Mesothelial cell of epicardium (in vitro differentiated cells): Measurements from ENCODE around the gene GJB5. TPM values are rescaled to one million over a fixed set of nuclear protein-coding genes. Genes with fewer than 3 reads are reported as not detected.
"Not testable (repeated sequence)": the region's sequence is repeated elsewhere in the genome, so short reads cannot be mapped to it uniquely, and the experiment has no call there.

Experiments used
- DNase-seq, 2 experiments: peaks; one replicate each; pipeline ENCODE4 v3.0.0; 2021; ENCODE audit warnings: low spot score in 2 of 2; ENCODE audit not compliant: unreplicated experiment in 2 of 2
- H3K27ac Mint-ChIP-seq: 2 replicates; pipeline ENCODE4 v1.8.0; 2021; ENCODE audit warnings: mixed read lengths
- H3K27me3 Mint-ChIP-seq: 2 replicates; pipeline ENCODE4 v1.8.0; 2021; ENCODE audit warnings: low read depth, mixed read lengths
- H3K36me3 Mint-ChIP-seq: 2 replicates; pipeline ENCODE4 v1.8.0; 2021; ENCODE audit warnings: mixed read lengths
- H3K4me1 Mint-ChIP-seq: 2 replicates; pipeline ENCODE4 v1.8.0; 2021; ENCODE audit warnings: mixed read lengths
- H3K4me3 Mint-ChIP-seq: 2 replicates; pipeline ENCODE4 v1.8.0; 2021; ENCODE audit warnings: mild to moderate bottlenecking, moderate library complexity, mixed read lengths
- H3K9me3 Mint-ChIP-seq: 2 replicates; pipeline ENCODE4 v1.8.0; 2021; ENCODE audit warnings: mixed read lengths
- total RNA-seq: library from RNA; stranded (reverse); gene quantifications from 3 replicates; pipeline ENCODE4 v1.2.1, GENCODE V29; 2021
- TF ChIP-seq, protein P1 (sequence below): fragments of 200-600 bp; sonication (generic); IDR thresholded peaks from one replicate; pipeline ENCODE4 v1.5.0; 2021; ENCODE audit warnings: antibody characterized with exemption; ENCODE audit not compliant: unreplicated experiment

GJB5 gene
- total RNA-seq, 1 donor from 2014 or later, result 0.38 TPM

DNA sequence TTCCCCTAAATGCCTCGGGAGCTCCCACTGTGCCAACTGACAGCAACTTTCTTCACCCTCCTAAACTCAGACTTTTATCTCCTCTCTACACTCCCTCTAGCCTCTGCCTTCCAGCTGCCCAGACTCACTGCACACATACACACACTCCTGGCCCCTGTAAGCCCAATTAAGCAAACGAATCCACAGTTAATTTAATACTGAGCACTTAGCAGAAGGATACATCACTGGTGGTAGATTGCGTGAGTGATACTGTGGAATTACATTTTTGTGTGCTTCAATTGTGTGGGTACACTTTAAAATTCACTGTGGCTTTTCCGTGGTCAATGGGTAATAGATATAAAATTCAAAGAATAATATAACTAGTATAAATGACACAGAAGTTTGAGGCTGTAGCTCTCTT is 33.6 kb upstream of the GJB5 start:
- no peak overlapping the region for H3K27ac Mint-ChIP-seq
- no peaks in the 10 kb centered on the region for H3K4me1 Mint-ChIP-seq
- H3K4me3 Mint-ChIP-seq, result no peak overlapping the region
- H3K9me3 Mint-ChIP-seq, result no peaks in the 10 kb centered on the region
- no peaks in the 10 kb centered on the region for H3K36me3 Mint-ChIP-seq
- DNase-seq, result no peak
- H3K27me3 Mint-ChIP-seq, result peaks cover 67% of the 10 kb centered on the region
- TF ChIP-seq, protein P1, sequence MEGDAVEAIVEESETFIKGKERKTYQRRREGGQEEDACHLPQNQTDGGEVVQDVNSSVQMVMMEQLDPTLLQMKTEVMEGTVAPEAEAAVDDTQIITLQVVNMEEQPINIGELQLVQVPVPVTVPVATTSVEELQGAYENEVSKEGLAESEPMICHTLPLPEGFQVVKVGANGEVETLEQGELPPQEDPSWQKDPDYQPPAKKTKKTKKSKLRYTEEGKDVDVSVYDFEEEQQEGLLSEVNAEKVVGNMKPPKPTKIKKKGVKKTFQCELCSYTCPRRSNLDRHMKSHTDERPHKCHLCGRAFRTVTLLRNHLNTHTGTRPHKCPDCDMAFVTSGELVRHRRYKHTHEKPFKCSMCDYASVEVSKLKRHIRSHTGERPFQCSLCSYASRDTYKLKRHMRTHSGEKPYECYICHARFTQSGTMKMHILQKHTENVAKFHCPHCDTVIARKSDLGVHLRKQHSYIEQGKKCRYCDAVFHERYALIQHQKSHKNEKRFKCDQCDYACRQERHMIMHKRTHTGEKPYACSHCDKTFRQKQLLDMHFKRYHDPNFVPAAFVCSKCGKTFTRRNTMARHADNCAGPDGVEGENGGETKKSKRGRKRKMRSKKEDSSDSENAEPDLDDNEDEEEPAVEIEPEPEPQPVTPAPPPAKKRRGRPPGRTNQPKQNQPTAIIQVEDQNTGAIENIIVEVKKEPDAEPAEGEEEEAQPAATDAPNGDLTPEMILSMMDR, result no peak

DNA sequence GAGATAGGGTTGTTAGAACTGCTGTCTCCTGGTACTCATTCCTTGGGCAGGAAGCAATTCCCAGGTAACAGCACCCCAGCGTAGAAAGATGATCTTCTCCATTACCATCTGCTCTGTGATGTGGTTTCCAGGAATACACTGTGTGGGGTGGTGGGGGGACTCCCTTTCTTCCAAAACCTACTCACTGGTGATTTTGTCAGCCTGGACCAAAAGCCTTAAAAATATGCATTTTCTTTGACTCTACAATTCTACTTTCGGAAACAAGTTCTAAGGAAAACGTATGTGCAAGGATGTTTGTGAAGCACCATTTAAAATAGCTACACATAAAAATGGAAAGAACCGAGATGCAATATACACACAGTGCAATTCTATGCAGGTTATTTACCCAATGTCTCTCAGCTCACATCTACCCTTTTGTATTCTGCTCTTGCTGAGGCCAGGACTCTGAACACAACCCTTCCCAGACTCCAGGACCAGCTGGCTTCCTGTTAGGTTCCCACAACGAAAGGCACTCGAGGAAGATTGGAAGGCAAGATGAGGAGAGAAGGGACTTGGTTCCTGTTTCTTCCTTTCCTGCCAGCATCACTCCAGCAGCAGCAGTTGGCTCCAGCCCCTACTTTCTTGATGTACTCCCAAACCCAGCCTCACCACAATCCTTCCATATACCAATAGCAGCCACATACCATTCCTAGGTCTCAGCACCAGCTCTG is 33.0 kb upstream of the GJB5 start:
- Mint-ChIP-seq H3K4me1 (no peaks in the 10 kb centered on the region), H3K9me3 (no peaks in the 10 kb centered on the region), H3K27ac (no peak overlapping the region), H3K36me3 (no peaks in the 10 kb centered on the region), H3K4me3 (no peak overlapping the region), H3K27me3 (peaks cover 68% of the 10 kb centered on the region)
- TF ChIP-seq, protein P1, result no peak
- DNase-seq, result no peak

DNA sequence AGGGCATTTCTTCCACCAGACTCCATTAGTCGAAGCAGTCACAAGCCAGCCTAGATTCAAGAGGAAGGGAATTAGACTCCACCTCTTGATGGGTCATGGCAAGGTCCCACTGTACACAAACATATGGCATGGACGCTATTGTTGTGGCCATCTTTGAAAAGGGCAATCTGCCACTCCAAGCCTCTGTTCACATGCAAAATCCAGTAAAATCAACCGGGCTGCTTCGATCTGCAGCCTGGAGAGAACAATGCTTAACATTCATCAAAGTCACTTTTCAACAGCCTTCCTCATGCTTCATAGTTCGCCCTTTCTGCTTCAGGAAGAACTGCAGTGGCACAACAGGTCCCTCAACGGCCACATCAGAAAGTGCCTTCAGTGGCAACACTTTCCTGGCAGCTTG is 28.0 kb upstream of the GJB5 start:
- TF ChIP-seq, protein P1, result no peak
- Mint-ChIP-seq H3K9me3 (no peaks in the 10 kb centered on the region), H3K27me3 (peaks cover 74% of the 10 kb centered on the region)

DNA sequence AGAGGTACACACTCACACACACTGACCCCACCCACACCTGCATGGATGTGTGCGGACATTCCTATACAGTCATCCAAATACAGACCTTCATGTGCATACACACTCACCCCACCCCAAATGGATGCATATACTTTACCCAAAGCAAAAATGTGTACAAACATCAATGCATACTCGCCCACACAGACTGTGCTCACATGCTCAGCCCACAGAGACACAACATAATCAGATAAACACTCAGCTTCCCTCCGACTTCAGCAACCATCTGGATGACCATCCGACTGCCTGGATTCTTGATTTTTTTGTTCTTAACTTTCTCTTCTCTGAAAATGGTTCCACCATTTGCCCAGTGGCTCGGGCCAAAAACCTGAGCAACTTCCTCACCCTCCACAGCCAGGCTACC is 24.4 kb upstream of the GJB5 start:
- Mint-ChIP-seq H3K36me3 (no peaks in the 10 kb centered on the region), H3K4me1 (no peaks in the 10 kb centered on the region), H3K27ac (no peak overlapping the region), H3K27me3 (peaks cover 58% of the 10 kb centered on the region), H3K4me3 (no peak overlapping the region), H3K9me3 (no peaks in the 10 kb centered on the region)
- no peak for DNase-seq
- TF ChIP-seq, protein P1, result no peak

More for the DNA sequence above, 28.0 kb upstream of the GJB5 start:
- no peaks in the 10 kb centered on the region for H3K36me3 Mint-ChIP-seq
- DNase-seq, result no peak
- no peak overlapping the region for H3K4me3 Mint-ChIP-seq
- no peaks in the 10 kb centered on the region for H3K4me1 Mint-ChIP-seq
- no peak overlapping the region for H3K27ac Mint-ChIP-seq

DNA sequence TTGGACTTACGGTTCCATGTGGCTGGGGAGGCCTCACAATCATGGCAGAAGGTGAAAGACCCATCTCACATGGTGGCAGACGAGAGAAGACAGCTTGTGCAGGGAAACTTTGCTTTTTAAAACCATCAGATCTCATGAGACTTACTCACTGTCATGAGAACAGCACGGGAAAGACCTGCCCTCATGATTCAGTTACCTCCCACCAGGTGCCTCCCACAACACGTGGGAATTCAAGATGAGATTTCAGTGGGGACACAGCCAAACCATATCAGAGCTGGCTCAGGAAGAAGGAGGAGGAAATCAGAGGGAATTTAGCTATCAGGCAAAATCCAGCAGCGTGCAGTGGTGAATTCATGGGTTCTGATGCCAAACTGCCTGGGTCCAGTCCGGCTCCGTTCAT is 22.0 kb upstream of the GJB5 start:
- H3K27me3 Mint-ChIP-seq, result peaks cover 47% of the 10 kb centered on the region
- not testable (repeated sequence) for H3K27ac Mint-ChIP-seq, H3K4me1 Mint-ChIP-seq, H3K36me3 Mint-ChIP-seq, H3K9me3 Mint-ChIP-seq, DNase-seq, H3K4me3 Mint-ChIP-seq

DNA sequence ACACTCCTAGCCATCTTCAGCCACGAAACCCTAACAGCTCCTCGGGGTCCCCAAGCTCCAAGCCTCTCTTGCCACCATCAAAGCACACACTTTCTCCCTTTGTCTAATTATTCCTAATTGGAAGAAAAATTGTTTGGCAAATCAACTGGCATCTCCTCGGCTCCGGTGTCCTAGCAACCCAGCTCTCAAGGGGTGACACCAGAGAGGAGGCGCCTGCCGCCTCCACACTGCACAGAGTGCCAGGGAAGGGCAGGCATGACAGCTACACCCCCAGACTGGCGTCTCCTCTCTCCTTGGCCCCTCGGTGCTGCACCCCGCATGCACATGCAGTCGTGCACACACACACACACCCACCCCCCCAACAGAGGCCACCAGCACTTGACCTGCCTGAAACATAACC is 18.2 kb upstream of the GJB5 start:
- Mint-ChIP-seq H3K27me3 (peaks cover 22% of the 10 kb centered on the region), H3K36me3 (no peaks in the 10 kb centered on the region), H3K27ac (no peak overlapping the region), H3K4me1 (no peaks in the 10 kb centered on the region), H3K9me3 (no peaks in the 10 kb centered on the region), H3K4me3 (no peak overlapping the region)
- DNase-seq, result no peak
- TF ChIP-seq, protein P1, result no peak

DNA sequence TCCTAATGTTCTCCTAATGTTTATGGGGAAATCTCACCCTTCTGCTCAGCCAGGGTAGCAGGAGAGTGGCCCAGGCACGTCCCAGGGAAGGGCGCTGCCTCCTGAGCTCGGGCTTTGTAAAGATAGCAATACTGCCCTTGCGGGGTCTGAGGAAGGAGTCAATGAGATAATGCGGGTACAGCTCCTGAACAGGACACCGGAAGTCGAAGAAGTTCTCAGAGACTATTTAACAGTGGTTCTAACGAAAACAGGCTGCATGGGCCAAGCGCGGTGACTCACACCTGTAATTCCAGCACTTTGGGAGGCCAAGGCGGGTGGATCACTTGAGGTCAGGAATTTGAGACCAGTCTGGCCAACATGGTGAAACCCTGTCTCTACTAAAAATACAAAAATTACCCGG is 17.6 kb upstream of the GJB5 start:
- not testable (repeated sequence) for H3K4me1 Mint-ChIP-seq, DNase-seq, H3K36me3 Mint-ChIP-seq, H3K4me3 Mint-ChIP-seq, H3K27ac Mint-ChIP-seq, H3K9me3 Mint-ChIP-seq
- peaks cover 22% of the 10 kb centered on the region for H3K27me3 Mint-ChIP-seq
